DND-41 (cell line): ENCODE data around the gene PSMB8.

Experiments
- ATAC-seq: fragments of 200-7000 bp; cut with Tn5 transposase; 3 replicates; pipeline ENCODE4 v1.9.1; 2021; ENCODE audit warnings: low read depth; ENCODE audit not compliant: insufficient read depth
- DNase-seq: peaks from one replicate; pipeline ENCODE4 v3.0.0-alpha.2; 2020
- H2AFZ ChIP-seq: 2 replicates; pipeline ENCODE4 v1.6.0; 2012; ENCODE audit warnings: low read depth, low read length
- H3K27ac ChIP-seq: 2 replicates; pipeline ENCODE4 v1.5.1; 2012; ENCODE audit warnings: low read length, inconsistent platforms
- H3K27me3 ChIP-seq: fragments of 200-600 bp; sonication (generic); 2 replicates; pipeline ENCODE4 v1.6.0; 2012; ENCODE audit warnings: low read length, mild to moderate bottlenecking, inconsistent platforms; ENCODE audit not compliant: insufficient read depth, poor library complexity
- H3K36me3 ChIP-seq: 2 replicates; pipeline ENCODE4 v1.5.1; 2012; ENCODE audit warnings: low read length, inconsistent platforms; ENCODE audit not compliant: insufficient read depth
- H3K4me1 ChIP-seq: 2 replicates; pipeline ENCODE4 v1.5.1; 2012; ENCODE audit warnings: mild to moderate bottlenecking, low read length; ENCODE audit not compliant: insufficient read depth
- H3K4me2 ChIP-seq: 2 replicates; pipeline ENCODE4 v1.6.0; 2012; ENCODE audit warnings: mild to moderate bottlenecking, moderate library complexity, low read length, inconsistent platforms; ENCODE audit not compliant: insufficient read depth
- H3K4me3 ChIP-seq, 2 experiments: fragments of 200-600 bp in 1 of 2; shearing (Covaris generic) in 1 of 2; 2 replicates each; pipeline ENCODE4 v1.5.1; 2012 to 2016; ENCODE audit warnings: inconsistent platforms in 2 of 2, low read length in 2 of 2, mild to moderate bottlenecking in 2 of 2, low read depth in 1 of 2, moderate library complexity in 1 of 2
- H3K79me2 ChIP-seq: 2 replicates; pipeline ENCODE4 v1.6.0; 2012; ENCODE audit warnings: low read length, inconsistent platforms; ENCODE audit not compliant: insufficient read depth
- H3K9ac ChIP-seq: 2 replicates; pipeline ENCODE4 v1.6.0; 2012; ENCODE audit warnings: low read depth, mild to moderate bottlenecking, inconsistent platforms, low read length, moderate library complexity
- H3K9me3 ChIP-seq: 2 replicates; pipeline ENCODE4 v1.5.1; 2012; ENCODE audit warnings: low read length, moderate library complexity, mild to moderate bottlenecking, inconsistent platforms; ENCODE audit not compliant: insufficient read depth, severe bottlenecking
- H4K20me1 ChIP-seq: 2 replicates; pipeline ENCODE4 v1.6.0; 2012; ENCODE audit warnings: low read length; ENCODE audit not compliant: insufficient read depth
- EZH2 ChIP-seq: IDR thresholded peaks from 3 replicates; pipeline ENCODE4 v1.6.1; 2012; ENCODE audit warnings: borderline replicate concordance, low read depth, mild to moderate bottlenecking, moderate library complexity, low read length, inconsistent platforms; ENCODE audit not compliant: severe bottlenecking
- TF ChIP-seq, protein P1 (sequence below): IDR thresholded peaks from 2 replicates; pipeline ENCODE4 v1.5.1; 2012; ENCODE audit warnings: borderline replicate concordance, low read length, moderate library complexity, mild to moderate bottlenecking; ENCODE audit not compliant: poor library complexity, severe bottlenecking; ENCODE audit errors: extremely low read depth

The PSMB8 gene

DNA sequence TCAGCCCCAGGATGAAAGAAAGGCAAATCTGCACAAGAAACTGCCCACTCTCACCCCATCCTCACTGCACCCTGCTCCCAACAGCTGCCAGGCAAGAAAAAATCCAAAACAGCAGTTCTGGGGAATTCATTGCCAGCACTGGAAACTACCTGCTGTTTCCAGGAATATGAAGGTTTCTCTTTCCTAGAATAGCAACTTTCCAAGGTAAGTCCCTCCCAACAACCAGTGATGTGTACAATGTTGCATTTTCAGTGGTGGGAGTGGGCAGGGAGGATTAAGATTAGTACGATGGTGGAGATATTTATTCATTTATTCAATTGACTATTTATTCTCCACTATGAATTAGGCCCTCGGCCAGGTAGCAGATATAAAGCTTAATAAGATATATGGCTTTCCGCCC lies 16.8 kb downstream of the PSMB8 start:
- no peak overlapping the region for H3K27ac ChIP-seq
- no peak overlapping the region for H3K9ac ChIP-seq
- TF ChIP-seq, protein P1, sequence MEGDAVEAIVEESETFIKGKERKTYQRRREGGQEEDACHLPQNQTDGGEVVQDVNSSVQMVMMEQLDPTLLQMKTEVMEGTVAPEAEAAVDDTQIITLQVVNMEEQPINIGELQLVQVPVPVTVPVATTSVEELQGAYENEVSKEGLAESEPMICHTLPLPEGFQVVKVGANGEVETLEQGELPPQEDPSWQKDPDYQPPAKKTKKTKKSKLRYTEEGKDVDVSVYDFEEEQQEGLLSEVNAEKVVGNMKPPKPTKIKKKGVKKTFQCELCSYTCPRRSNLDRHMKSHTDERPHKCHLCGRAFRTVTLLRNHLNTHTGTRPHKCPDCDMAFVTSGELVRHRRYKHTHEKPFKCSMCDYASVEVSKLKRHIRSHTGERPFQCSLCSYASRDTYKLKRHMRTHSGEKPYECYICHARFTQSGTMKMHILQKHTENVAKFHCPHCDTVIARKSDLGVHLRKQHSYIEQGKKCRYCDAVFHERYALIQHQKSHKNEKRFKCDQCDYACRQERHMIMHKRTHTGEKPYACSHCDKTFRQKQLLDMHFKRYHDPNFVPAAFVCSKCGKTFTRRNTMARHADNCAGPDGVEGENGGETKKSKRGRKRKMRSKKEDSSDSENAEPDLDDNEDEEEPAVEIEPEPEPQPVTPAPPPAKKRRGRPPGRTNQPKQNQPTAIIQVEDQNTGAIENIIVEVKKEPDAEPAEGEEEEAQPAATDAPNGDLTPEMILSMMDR, result no peak
- no peak for TF ChIP-seq EZH2
- no peak overlapping the region for H3K4me2 ChIP-seq
- no peaks in the 10 kb centered on the region for H3K79me2 ChIP-seq
- no peak for ATAC-seq
- H2AFZ ChIP-seq, result no peak overlapping the region
- peaks cover 38% of the 10 kb centered on the region for H3K36me3 ChIP-seq
- H3K27me3 ChIP-seq, result no peaks in the 10 kb centered on the region
- H3K4me3 ChIP-seq, result no peak overlapping the region
- no peaks in the 10 kb centered on the region for H4K20me1 ChIP-seq
- no peaks in the 10 kb centered on the region for H3K9me3 ChIP-seq
- H3K4me1 ChIP-seq, result no peaks in the 10 kb centered on the region
- DNase-seq, result no peak

DNA sequence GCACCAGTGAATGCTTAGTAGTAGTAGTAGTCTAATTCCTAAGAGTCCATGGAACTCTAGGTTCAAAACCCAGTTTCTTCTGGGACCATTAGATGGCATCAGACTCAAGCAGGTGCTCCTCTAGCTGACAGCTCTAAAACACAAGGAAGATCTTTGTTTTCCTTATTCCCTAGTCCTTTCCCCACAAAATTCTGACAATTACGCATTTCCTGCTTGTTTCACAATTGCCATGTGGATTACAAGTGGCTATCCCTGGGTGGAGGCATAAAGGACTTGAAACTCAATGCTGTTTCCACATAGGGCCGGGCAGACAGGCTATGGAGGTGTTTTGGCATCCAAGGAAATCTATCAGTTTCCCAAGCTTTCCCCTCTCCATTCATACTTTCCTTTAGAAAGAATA lies 17.9 kb downstream of the PSMB8 start:
- no peak for ATAC-seq
- H3K27me3 ChIP-seq, result no peaks in the 10 kb centered on the region
- H3K9ac ChIP-seq, result no peak overlapping the region
- DNase-seq, result no peak
- no peaks in the 10 kb centered on the region for H3K4me1 ChIP-seq
- H2AFZ ChIP-seq, result no peak overlapping the region
- H3K9me3 ChIP-seq, result no peaks in the 10 kb centered on the region
- no peak for TF ChIP-seq EZH2
- TF ChIP-seq, protein P1, result peak; percentile 44
- peaks cover 28% of the 10 kb centered on the region for H3K36me3 ChIP-seq
- no peaks in the 10 kb centered on the region for H3K79me2 ChIP-seq
- H3K4me3 ChIP-seq, result no peak overlapping the region
- H4K20me1 ChIP-seq, result no peaks in the 10 kb centered on the region
- no peak overlapping the region for H3K27ac ChIP-seq
- H3K4me2 ChIP-seq, result no peak overlapping the region

DNA sequence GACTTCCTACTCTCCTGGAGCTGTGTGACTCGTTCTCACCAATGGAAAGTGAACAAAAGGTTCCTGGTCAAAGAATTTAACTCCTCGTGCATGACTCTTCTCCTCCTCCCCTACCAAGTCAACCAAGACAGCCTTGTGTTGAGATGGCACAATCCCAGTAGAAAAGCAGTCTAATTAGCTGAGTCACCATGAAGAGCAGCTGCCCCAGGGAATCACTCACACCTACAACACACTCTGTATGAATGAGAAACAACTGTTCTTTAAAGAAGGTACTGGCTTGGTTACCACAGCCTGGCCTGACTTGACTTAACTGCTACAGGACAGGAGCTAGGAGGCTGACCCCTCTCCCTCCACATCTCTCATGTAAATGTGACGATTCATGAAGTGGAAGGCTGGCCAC lies 24.1 kb downstream of the PSMB8 start:
- no peak for ATAC-seq
- Histone ChIP-seq H3K4me1 (no peaks in the 10 kb centered on the region), H3K27ac (no peak overlapping the region), H3K4me2 (no peak overlapping the region), H3K36me3 (no peaks in the 10 kb centered on the region), H3K79me2 (no peaks in the 10 kb centered on the region), H3K9me3 (no peaks in the 10 kb centered on the region), H2AFZ (no peak overlapping the region), H3K9ac (no peak overlapping the region), H3K27me3 (no peaks in the 10 kb centered on the region), H4K20me1 (no peaks in the 10 kb centered on the region), H3K4me3 (no peak overlapping the region)
- TF ChIP-seq EZH2, result no peak
- TF ChIP-seq, protein P1, result no peak
- DNase-seq, result no peak

DNA sequence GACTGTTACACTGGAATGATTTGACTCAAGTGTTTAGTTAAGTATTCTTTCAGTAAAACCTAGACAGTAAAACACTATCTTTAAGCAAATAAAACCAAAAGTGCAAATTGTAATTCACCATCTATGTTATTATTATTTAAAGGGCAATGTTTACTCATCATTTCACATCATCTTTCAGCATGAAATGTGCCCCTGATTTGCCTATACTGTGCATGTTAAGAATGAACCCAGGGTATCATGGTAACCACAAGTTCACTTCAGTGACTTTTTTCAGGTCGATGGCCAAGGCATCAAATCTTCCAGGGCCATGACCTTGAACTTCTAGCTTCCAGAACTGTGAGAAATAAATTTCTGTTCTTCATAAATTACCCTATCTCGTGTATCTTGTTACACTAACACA lies 25.0 kb downstream of the PSMB8 start:
- ATAC-seq (no peak), DNase-seq (no peak)
- Histone ChIP-seq H3K4me1 (no peaks in the 10 kb centered on the region), H3K27ac (no peak overlapping the region), H3K36me3 (no peaks in the 10 kb centered on the region), H3K4me2 (no peak overlapping the region), H2AFZ (no peak overlapping the region), H4K20me1 (no peaks in the 10 kb centered on the region), H3K9ac (no peak overlapping the region), H3K27me3 (no peaks in the 10 kb centered on the region), H3K79me2 (no peaks in the 10 kb centered on the region), H3K9me3 (no peaks in the 10 kb centered on the region), H3K4me3 (no peak overlapping the region)
- TF ChIP-seq, protein P1, result no peak
- TF ChIP-seq EZH2, result no peak
